ENCODE data around the gene BANP.
"Not testable (repeated sequence)": the region's sequence is repeated elsewhere in the genome, so short reads cannot be mapped to it uniquely, and the experiment has no call there.

BANP gene

GRCh38 chr16:88021041-88021970 is 70.1 kb downstream of the BANP start:
- not testable (repeated sequence) for H3K36me3 ChIP-seq (ENCODE audit: control insufficient read depth, insufficient read depth, low read length); H2BK5ac ChIP-seq (ENCODE audit: low read length); H3K4ac ChIP-seq (ENCODE audit: low read depth, low read length); H4K8ac ChIP-seq (ENCODE audit: low read depth, low read length); H2BK120ac ChIP-seq (ENCODE audit: low read depth, low read length); H3K79me2 ChIP-seq (ENCODE audit: control insufficient read depth, insufficient read depth, low read length); H3K18ac ChIP-seq (ENCODE audit: low read length); H3K4me2 ChIP-seq (ENCODE audit: low read length); H2BK15ac ChIP-seq (replicated peaks; ENCODE audit: low read depth); H3K79me1 ChIP-seq (ENCODE audit: low read length); H3K56ac ChIP-seq (ENCODE audit: low read length); H2AK5ac ChIP-seq (ENCODE audit: low read length); H3K4me3 ChIP-seq (ENCODE audit: low read length); H4K5ac ChIP-seq (ENCODE audit: low read length); H3K4me1 ChIP-seq (ENCODE audit: control insufficient read depth, low read depth, low read length); H3K23ac ChIP-seq (ENCODE audit: low read length); DNase-seq; H3K9ac ChIP-seq (ENCODE audit: low read length); H3K27ac ChIP-seq (ENCODE audit: low read depth, low read length); H3K27me3 ChIP-seq (ENCODE audit: insufficient read depth, low read length, poor library complexity)
- WGBS (ENCODE audit: extremely low coverage, insufficient coverage, low lambda C conversion rate), result no CpG with 5 or more reads among the region's 26 CpGs

GRCh38 chr16:88022076-88023042 is 71.1 kb downstream of the BANP start:
- H2BK5ac ChIP-seq (ENCODE audit: low read length), result no peak overlapping the region
- peak; percentile 22 for DNase-seq
- peaks cover 4% of the 10 kb centered on the region for H3K79me1 ChIP-seq (ENCODE audit: low read length)
- H2BK15ac ChIP-seq (replicated peaks; ENCODE audit: low read depth), result no peak overlapping the region
- no peaks in the 10 kb centered on the region for H3K79me2 ChIP-seq (ENCODE audit: control insufficient read depth, insufficient read depth, low read length)
- no peak overlapping the region for H2AK5ac ChIP-seq (ENCODE audit: low read length)
- no peak overlapping the region for H4K5ac ChIP-seq (ENCODE audit: low read length)
- no peak overlapping the region for H4K8ac ChIP-seq (ENCODE audit: low read depth, low read length)
- no peak overlapping the region for H3K56ac ChIP-seq (ENCODE audit: low read length)
- no peak overlapping the region for H3K9ac ChIP-seq (ENCODE audit: low read length)
- no peak overlapping the region for H3K4me2 ChIP-seq (ENCODE audit: low read length)
- no peak overlapping the region for H2BK120ac ChIP-seq (ENCODE audit: low read depth, low read length)
- WGBS (ENCODE audit: extremely low coverage, insufficient coverage, low lambda C conversion rate), result no CpG with 5 or more reads among the region's 23 CpGs
- peaks cover 3% of the 10 kb centered on the region for H3K36me3 ChIP-seq (ENCODE audit: control insufficient read depth, insufficient read depth, low read length)
- no peaks in the 10 kb centered on the region for H3K4me1 ChIP-seq (ENCODE audit: control insufficient read depth, low read depth, low read length)
- H3K27me3 ChIP-seq (ENCODE audit: insufficient read depth, low read length, poor library complexity), result no peaks in the 10 kb centered on the region
- H3K18ac ChIP-seq (ENCODE audit: low read length), result no peak overlapping the region
- H3K4ac ChIP-seq (ENCODE audit: low read depth, low read length), result no peak overlapping the region
- H3K27ac ChIP-seq (ENCODE audit: low read depth, low read length), result no peak overlapping the region
- no peak overlapping the region for H3K23ac ChIP-seq (ENCODE audit: low read length)
- H3K4me3 ChIP-seq (ENCODE audit: low read length), result no peak overlapping the region

GRCh38 chr16:88023366-88023765 is 72.1 kb downstream of the BANP start:
- Histone ChIP-seq H3K27me3 (ENCODE audit: insufficient read depth, low read length, poor library complexity) (no peaks in the 10 kb centered on the region), H4K8ac (ENCODE audit: low read depth, low read length) (no peak overlapping the region), H3K18ac (ENCODE audit: low read length) (no peak overlapping the region), H3K23ac (ENCODE audit: low read length) (no peak overlapping the region), H2BK120ac (ENCODE audit: low read depth, low read length) (no peak overlapping the region), H3K79me1 (ENCODE audit: low read length) (peaks cover 4% of the 10 kb centered on the region), H3K9ac (ENCODE audit: low read length) (no peak overlapping the region), H3K4me2 (ENCODE audit: low read length) (no peak overlapping the region), H2AK5ac (ENCODE audit: low read length) (no peak overlapping the region), H4K5ac (ENCODE audit: low read length) (no peak overlapping the region), H2BK15ac (replicated peaks; ENCODE audit: low read depth) (no peak overlapping the region), H3K27ac (ENCODE audit: low read depth, low read length) (no peak overlapping the region), H3K56ac (ENCODE audit: low read length) (no peak overlapping the region), H3K4me1 (ENCODE audit: control insufficient read depth, low read depth, low read length) (no peaks in the 10 kb centered on the region), H2BK5ac (ENCODE audit: low read length) (no peak overlapping the region), H3K4me3 (ENCODE audit: low read length) (no peak overlapping the region), H3K36me3 (ENCODE audit: control insufficient read depth, insufficient read depth, low read length) (peaks cover 3% of the 10 kb centered on the region), H3K79me2 (ENCODE audit: control insufficient read depth, insufficient read depth, low read length) (no peaks in the 10 kb centered on the region), H3K4ac (ENCODE audit: low read depth, low read length) (no peak overlapping the region)
- WGBS (ENCODE audit: extremely low coverage, insufficient coverage, low lambda C conversion rate), result no CpG with 5 or more reads among the region's 12 CpGs
- DNase-seq, result no peak

GRCh38 chr16:88023786-88024185 is 72.6 kb downstream of the BANP start:
- H2AK5ac ChIP-seq (ENCODE audit: low read length), result no peak overlapping the region
- no peaks in the 10 kb centered on the region for H3K4me1 ChIP-seq (ENCODE audit: control insufficient read depth, low read depth, low read length)
- no peaks in the 10 kb centered on the region for H3K79me2 ChIP-seq (ENCODE audit: control insufficient read depth, insufficient read depth, low read length)
- no peak overlapping the region for H3K4me3 ChIP-seq (ENCODE audit: low read length)
- H3K27me3 ChIP-seq (ENCODE audit: insufficient read depth, low read length, poor library complexity), result no peaks in the 10 kb centered on the region
- H3K79me1 ChIP-seq (ENCODE audit: low read length), result peaks cover 4% of the 10 kb centered on the region
- no peak overlapping the region for H2BK5ac ChIP-seq (ENCODE audit: low read length)
- H3K56ac ChIP-seq (ENCODE audit: low read length), result no peak overlapping the region
- no peak overlapping the region for H3K4me2 ChIP-seq (ENCODE audit: low read length)
- H3K4ac ChIP-seq (ENCODE audit: low read depth, low read length), result no peak overlapping the region
- H3K18ac ChIP-seq (ENCODE audit: low read length), result no peak overlapping the region
- DNase-seq, result no peak
- H3K9ac ChIP-seq (ENCODE audit: low read length), result no peak overlapping the region
- no peak overlapping the region for H2BK120ac ChIP-seq (ENCODE audit: low read depth, low read length)
- no peak overlapping the region for H3K23ac ChIP-seq (ENCODE audit: low read length)
- H4K8ac ChIP-seq (ENCODE audit: low read depth, low read length), result no peak overlapping the region
- H2BK15ac ChIP-seq (replicated peaks; ENCODE audit: low read depth), result no peak overlapping the region
- no peak overlapping the region for H4K5ac ChIP-seq (ENCODE audit: low read length)
- no peak overlapping the region for H3K27ac ChIP-seq (ENCODE audit: low read depth, low read length)
- no CpG with 5 or more reads among the region's 16 CpGs for WGBS (ENCODE audit: extremely low coverage, insufficient coverage, low lambda C conversion rate)
- peaks cover 3% of the 10 kb centered on the region for H3K36me3 ChIP-seq (ENCODE audit: control insufficient read depth, insufficient read depth, low read length)

- H2BK5ac ChIP-seq (ENCODE audit: low read length); H3K9ac ChIP-seq (ENCODE audit: low read length); H4K8ac ChIP-seq (ENCODE audit: low read depth, low read length); H2BK15ac ChIP-seq (replicated peaks; ENCODE audit: low read depth); H3K4me2 ChIP-seq (ENCODE audit: low read length); H3K79me1 ChIP-seq (ENCODE audit: low read length); H3K79me2 ChIP-seq (ENCODE audit: control insufficient read depth, insufficient read depth, low read length); H3K23ac ChIP-seq (ENCODE audit: low read length); H3K4me1 ChIP-seq (ENCODE audit: control insufficient read depth, low read depth, low read length); H3K4ac ChIP-seq (ENCODE audit: low read depth, low read length); H3K27me3 ChIP-seq (ENCODE audit: insufficient read depth, low read length, poor library complexity); H3K18ac ChIP-seq (ENCODE audit: low read length); H3K36me3 ChIP-seq (ENCODE audit: control insufficient read depth, insufficient read depth, low read length); H3K4me3 ChIP-seq (ENCODE audit: low read length); H3K27ac ChIP-seq (ENCODE audit: low read depth, low read length); H2AK5ac ChIP-seq (ENCODE audit: low read length); H2BK120ac ChIP-seq (ENCODE audit: low read depth, low read length); H4K5ac ChIP-seq (ENCODE audit: low read length); H3K56ac ChIP-seq (ENCODE audit: low read length): not testable (repeated sequence)
- no CpG with 5 or more reads among the region's 21 CpGs for WGBS (ENCODE audit: extremely low coverage, insufficient coverage, low lambda C conversion rate)
- peak; percentile 38 for DNase-seq
Observed at GRCh38 chr16:88024491-88025085, 73.4 kb downstream of the BANP start.

Data from mesendoderm (in vitro differentiated cells).